GM23248 (cell line): ENCODE measurements around the gene LIMA1.

Source experiments
- EZH2 ChIP-seq: fragments of 200-600 bp; sonication (generic); IDR thresholded peaks from 2 replicates; pipeline ENCODE4 v1.6.1; 2018; ENCODE audit warnings: antibody characterized with exemption, mild to moderate bottlenecking; ENCODE audit not compliant: insufficient read depth, poor library complexity, severe bottlenecking
- EZH2phosphoT487 ChIP-seq: fragments of 200-600 bp; sonication (generic); IDR thresholded peaks from 2 replicates; pipeline ENCODE4 v1.6.1; 2018; ENCODE audit warnings: antibody characterized with exemption, moderate library complexity, mild to moderate bottlenecking, low read depth; ENCODE audit not compliant: insufficient read depth

- TF ChIP-seq EZH2 (no peak), EZH2phosphoT487 (no peak)
Observed at GRCh38 chr12:50129290-50129689, 154.0 kb downstream of the LIMA1 start.
